HepG2 (cell line): Measurements from ENCODE around the gene NMRAL1. TPM values are rescaled to one million over a fixed set of nuclear protein-coding genes. Genes with fewer than 3 reads are reported as not detected.

Experiments
- AGO2 ChIP-seq: fragments of 200-400 bp; formaldehyde crosslinking; optimal IDR thresholded peaks from 2 replicates; pipeline ENCODE3; 2017; ENCODE audit warnings: mild to moderate bottlenecking, low read depth, low read length, moderate library complexity
- CBFB ChIP-seq: sonication (generic); formaldehyde crosslinking; IDR thresholded peaks from 2 replicates; pipeline ENCODE4 v1.4.0; 2020; ENCODE audit warnings: missing genetic modification reagents
- CBX5 ChIP-seq: sonication (generic); formaldehyde crosslinking; IDR thresholded peaks from 2 replicates; pipeline ENCODE4 v1.4.0; 2020; ENCODE audit warnings: missing genetic modification reagents, borderline replicate concordance
- HIC2 ChIP-seq: sonication (generic); formaldehyde crosslinking; IDR thresholded peaks from 2 replicates; pipeline ENCODE4 v1.9.0; 2022; ENCODE audit warnings: low read depth, missing genetic modification reagents
- ISL2 ChIP-seq: sonication (generic); formaldehyde crosslinking; IDR thresholded peaks from 2 replicates; pipeline ENCODE4 v1.5.0; 2020; ENCODE audit warnings: missing genetic modification reagents
- KLF6 ChIP-seq: IDR thresholded peaks from 2 replicates; pipeline ENCODE4 v1.8.0; 2016; ENCODE audit warnings: missing biosample characterization, missing genetic modification reagents
- MAFF ChIP-seq: IDR thresholded peaks from 2 replicates; pipeline ENCODE4 v1.6.1; 2011; ENCODE audit warnings: low read depth, low read length, improper control_type of control experiment
- MTA3 ChIP-seq: sonication (generic); formaldehyde crosslinking; IDR thresholded peaks from 2 replicates; pipeline ENCODE4 v1.4.0; 2020; ENCODE audit warnings: missing genetic modification reagents
- NR2F1 ChIP-seq, 2 experiments: fragments of 450-650 bp in 1 of 2; formaldehyde crosslinking in 1 of 2; IDR thresholded peaks; 2 replicates each; pipeline versions ENCODE4 v1.5.0 to v1.6.1; 2016 to 2020; ENCODE audit warnings: mild to moderate bottlenecking in 1 of 2, missing compliant biosample characterization in 1 of 2, missing genetic modification reagents in 1 of 2, moderate library complexity in 1 of 2
- PCBP2 ChIP-seq: fragments of 200-400 bp; formaldehyde crosslinking; optimal IDR thresholded peaks from 2 replicates; pipeline ENCODE3; 2018; ENCODE audit warnings: low read length, low read depth; ENCODE audit not compliant: poor library complexity, severe bottlenecking
- SALL1 ChIP-seq: sonication (generic); formaldehyde crosslinking; IDR thresholded peaks from 2 replicates; pipeline ENCODE4 v1.8.0; 2022; ENCODE audit warnings: mild to moderate bottlenecking, missing genetic modification reagents
- SMARCE1 ChIP-seq: fragments of 450-650 bp; IDR thresholded peaks from 2 replicates; pipeline ENCODE4 v1.6.1; 2017; ENCODE audit warnings: borderline replicate concordance
- STAG1 ChIP-seq: sonication (generic); formaldehyde crosslinking; IDR thresholded peaks from 2 replicates; pipeline ENCODE4 v1.4.0; 2020; ENCODE audit warnings: missing genetic modification reagents
- TCF7L2 ChIP-seq: IDR thresholded peaks from 2 replicates; pipeline ENCODE4 v1.6.1; 2011; ENCODE audit warnings: mild to moderate bottlenecking, low read depth, low read length, moderate library complexity
- ZBTB38 ChIP-seq: sonication (generic); formaldehyde crosslinking; IDR thresholded peaks from 2 replicates; pipeline ENCODE4 v1.5.1; 2020; ENCODE audit warnings: mild to moderate bottlenecking, missing genetic modification reagents
- ZMAT3 ChIP-seq: sonication (generic); formaldehyde crosslinking; conservative IDR thresholded peaks from 2 replicates; pipeline ENCODE4 v1.7.0; 2021; ENCODE audit warnings: missing genetic modification reagents
- ZNF234 ChIP-seq: sonication (generic); formaldehyde crosslinking; conservative IDR thresholded peaks from 2 replicates; pipeline ENCODE4 v1.5.1; 2020; ENCODE audit warnings: mild to moderate bottlenecking, missing genetic modification reagents
- ZNF329 ChIP-seq: sonication (generic); formaldehyde crosslinking; IDR thresholded peaks from 2 replicates; pipeline ENCODE4 v1.9.0; 2021; ENCODE audit warnings: low read depth, mild to moderate bottlenecking, missing genetic modification reagents
- ZNF441 ChIP-seq: sonication (generic); formaldehyde crosslinking; IDR thresholded peaks from 2 replicates; pipeline ENCODE4 v1.7.0; 2021; ENCODE audit warnings: missing genetic modification reagents, borderline replicate concordance
- ZNF652 ChIP-seq: IDR thresholded peaks from 2 replicates; pipeline ENCODE4 v1.6.1; 2016; ENCODE audit warnings: low read depth, borderline replicate concordance
- ZNF839 ChIP-seq: sonication (generic); formaldehyde crosslinking; IDR thresholded peaks from 2 replicates; pipeline ENCODE4 v1.4.0; 2020; ENCODE audit warnings: missing genetic modification reagents, mild to moderate bottlenecking, borderline replicate concordance
- polyA plus RNA-seq, 8 experiments: library from polyadenylated mRNA; depleted of rRNA in 3 of 8; stranded (reverse) in 7 of 8; unstranded in 1 of 8; fragments of >200 nt; fragmentation: Illumina TruSeq in 4 of 8; extraction: Trizol in 4 of 8; gene quantifications; 2 replicates each; pipeline versions ENCODE4 v1.2.1 to v1.2.3, GENCODE V29; 2011 to 2016; ENCODE audit warnings: low read depth in 4 of 8, missing spikeins in 1 of 8, mixed read lengths in 1 of 8; ENCODE audit not compliant: insufficient read depth in 1 of 8
- total RNA-seq, 5 experiments: library from RNA; depleted of rRNA; stranded (reverse); fragments of >200 nt; fragmentation: Illumina TruSeq; extraction: Trizol; gene quantifications; 2 replicates each; pipeline ENCODE4 v1.2.3, GENCODE V29; 2016; ENCODE audit warnings: low read depth in 1 of 5
- TF ChIP-seq, protein P1 (sequence below): sonication (generic); formaldehyde crosslinking; IDR thresholded peaks from 2 replicates; pipeline ENCODE4 v1.9.0; 2022; ENCODE audit warnings: missing genetic modification reagents, mild to moderate bottlenecking, borderline replicate concordance
- TF ChIP-seq, protein P2 (sequence below): sonication (generic); formaldehyde crosslinking; IDR thresholded peaks from 2 replicates; pipeline ENCODE4 v1.4.0; 2020; ENCODE audit warnings: missing genetic modification reagents, borderline replicate concordance
- TF ChIP-seq, protein P3 (sequence below): sonication (generic); formaldehyde crosslinking; conservative IDR thresholded peaks from 2 replicates; pipeline ENCODE4 v1.8.0; 2022; ENCODE audit warnings: missing genetic modification reagents

NMRAL1 gene
- total and polyA plus RNA-seq, 2 of the 13 experiments (the other 11 are each of a cell fraction or from before 2014, with no cell fraction given), result 30.8 to 33.1 TPM

GRCh38 chr16:4425378-4426020, 48.9 kb downstream of the NMRAL1 start, which contains the start of gene DNAJA3 (continued):
- TF ChIP-seq NR2F1 (CRISPR knock-in tag; IDR thresholded peaks at IDR 0.05) (no peak), ZNF441 (CRISPR knock-in tag) (no peak; the same call in 1 of the 2 replicates), ZBTB38 (CRISPR knock-in tag) (no peak), TCF7L2 (no peak), KLF6 (CRISPR knock-in tag) (peak; percentile 82; the same call in 1 of the 2 replicates), ZNF839 (CRISPR knock-in tag) (no peak), ZNF652 (CRISPR knock-in tag) (no peak), ZNF234 (CRISPR knock-in tag) (no peak), STAG1 (CRISPR knock-in tag) (no peak), SMARCE1 (no peak), MTA3 (no peak), AGO2 (peak; percentile 93), ZMAT3 (0 out of 2 replicates have a peak, but pooled peaks have one; percentile 86), HIC2 (CRISPR knock-in tag) (no peak), PCBP2 (no peak), ZNF329 (no peak), MAFF (no peak), CBX5 (CRISPR knock-in tag) (0 out of 2 replicates have a peak, but pooled peaks have one; percentile 12), CBFB (CRISPR knock-in tag) (no peak), ISL2 (CRISPR knock-in tag) (no peak), SALL1 (CRISPR knock-in tag) (peak; percentile 57)
- TF ChIP-seq, protein P1, sequence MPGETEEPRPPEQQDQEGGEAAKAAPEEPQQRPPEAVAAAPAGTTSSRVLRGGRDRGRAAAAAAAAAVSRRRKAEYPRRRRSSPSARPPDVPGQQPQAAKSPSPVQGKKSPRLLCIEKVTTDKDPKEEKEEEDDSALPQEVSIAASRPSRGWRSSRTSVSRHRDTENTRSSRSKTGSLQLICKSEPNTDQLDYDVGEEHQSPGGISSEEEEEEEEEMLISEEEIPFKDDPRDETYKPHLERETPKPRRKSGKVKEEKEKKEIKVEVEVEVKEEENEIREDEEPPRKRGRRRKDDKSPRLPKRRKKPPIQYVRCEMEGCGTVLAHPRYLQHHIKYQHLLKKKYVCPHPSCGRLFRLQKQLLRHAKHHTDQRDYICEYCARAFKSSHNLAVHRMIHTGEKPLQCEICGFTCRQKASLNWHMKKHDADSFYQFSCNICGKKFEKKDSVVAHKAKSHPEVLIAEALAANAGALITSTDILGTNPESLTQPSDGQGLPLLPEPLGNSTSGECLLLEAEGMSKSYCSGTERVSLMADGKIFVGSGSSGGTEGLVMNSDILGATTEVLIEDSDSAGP (CRISPR knock-in tag), result peak; percentile 94
- TF ChIP-seq, protein P2, sequence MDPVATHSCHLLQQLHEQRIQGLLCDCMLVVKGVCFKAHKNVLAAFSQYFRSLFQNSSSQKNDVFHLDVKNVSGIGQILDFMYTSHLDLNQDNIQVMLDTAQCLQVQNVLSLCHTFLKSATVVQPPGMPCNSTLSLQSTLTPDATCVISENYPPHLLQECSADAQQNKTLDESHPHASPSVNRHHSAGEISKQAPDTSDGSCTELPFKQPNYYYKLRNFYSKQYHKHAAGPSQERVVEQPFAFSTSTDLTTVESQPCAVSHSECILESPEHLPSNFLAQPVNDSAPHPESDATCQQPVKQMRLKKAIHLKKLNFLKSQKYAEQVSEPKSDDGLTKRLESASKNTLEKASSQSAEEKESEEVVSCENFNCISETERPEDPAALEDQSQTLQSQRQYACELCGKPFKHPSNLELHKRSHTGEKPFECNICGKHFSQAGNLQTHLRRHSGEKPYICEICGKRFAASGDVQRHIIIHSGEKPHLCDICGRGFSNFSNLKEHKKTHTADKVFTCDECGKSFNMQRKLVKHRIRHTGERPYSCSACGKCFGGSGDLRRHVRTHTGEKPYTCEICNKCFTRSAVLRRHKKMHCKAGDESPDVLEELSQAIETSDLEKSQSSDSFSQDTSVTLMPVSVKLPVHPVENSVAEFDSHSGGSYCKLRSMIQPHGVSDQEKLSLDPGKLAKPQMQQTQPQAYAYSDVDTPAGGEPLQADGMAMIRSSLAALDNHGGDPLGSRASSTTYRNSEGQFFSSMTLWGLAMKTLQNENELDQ (CRISPR knock-in tag), result no peak
- TF ChIP-seq, protein P3, sequence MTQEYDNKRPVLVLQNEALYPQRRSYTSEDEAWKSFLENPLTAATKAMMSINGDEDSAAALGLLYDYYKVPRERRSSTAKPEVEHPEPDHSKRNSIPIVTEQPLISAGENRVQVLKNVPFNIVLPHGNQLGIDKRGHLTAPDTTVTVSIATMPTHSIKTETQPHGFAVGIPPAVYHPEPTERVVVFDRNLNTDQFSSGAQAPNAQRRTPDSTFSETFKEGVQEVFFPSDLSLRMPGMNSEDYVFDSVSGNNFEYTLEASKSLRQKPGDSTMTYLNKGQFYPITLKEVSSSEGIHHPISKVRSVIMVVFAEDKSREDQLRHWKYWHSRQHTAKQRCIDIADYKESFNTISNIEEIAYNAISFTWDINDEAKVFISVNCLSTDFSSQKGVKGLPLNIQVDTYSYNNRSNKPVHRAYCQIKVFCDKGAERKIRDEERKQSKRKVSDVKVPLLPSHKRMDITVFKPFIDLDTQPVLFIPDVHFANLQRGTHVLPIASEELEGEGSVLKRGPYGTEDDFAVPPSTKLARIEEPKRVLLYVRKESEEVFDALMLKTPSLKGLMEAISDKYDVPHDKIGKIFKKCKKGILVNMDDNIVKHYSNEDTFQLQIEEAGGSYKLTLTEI, result no peak
